ENCODE results near the gene COL4A1.

The COL4A1 gene

DNA sequence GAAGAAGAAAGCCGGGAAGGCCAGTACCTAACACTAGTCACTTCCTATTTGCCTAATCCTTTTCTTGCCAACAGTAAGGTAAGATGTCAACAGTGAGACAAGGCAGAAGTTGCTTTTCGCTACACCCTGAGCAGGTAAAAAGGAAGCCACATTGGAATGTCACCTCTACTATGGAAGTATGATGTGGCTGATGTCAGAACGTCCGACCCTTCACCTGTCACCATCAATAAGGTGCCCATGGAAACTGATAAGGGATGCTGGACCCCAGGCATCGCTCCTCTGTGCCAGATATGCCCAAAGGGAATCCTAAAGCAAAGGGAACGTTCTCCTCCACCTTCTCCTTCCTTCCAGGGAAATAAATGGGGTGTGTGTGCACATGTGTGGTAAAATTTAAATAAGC lies 34.3 kb downstream of the COL4A1 start:
- no peak for DNase-seq

DNA sequence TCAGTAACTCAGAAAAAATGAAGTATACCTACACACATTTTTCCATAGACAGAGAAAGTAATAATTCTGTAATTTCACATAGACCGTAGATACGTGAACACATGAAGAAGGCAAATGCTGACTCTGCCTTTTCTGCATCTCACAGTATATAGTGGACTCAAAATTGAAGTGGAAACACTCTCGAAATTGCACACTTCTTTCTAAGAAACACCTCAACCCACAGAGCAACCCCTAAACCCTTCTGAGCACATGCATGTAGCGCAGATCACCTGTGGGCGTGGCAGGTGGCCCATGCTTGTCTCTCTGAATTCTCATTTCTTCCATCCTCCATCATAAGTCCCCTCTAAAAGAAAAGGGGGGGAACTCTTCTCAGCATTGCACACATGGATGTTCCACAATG lies 34.7 kb downstream of the COL4A1 start:
- DNase-seq = no peak

DNA sequence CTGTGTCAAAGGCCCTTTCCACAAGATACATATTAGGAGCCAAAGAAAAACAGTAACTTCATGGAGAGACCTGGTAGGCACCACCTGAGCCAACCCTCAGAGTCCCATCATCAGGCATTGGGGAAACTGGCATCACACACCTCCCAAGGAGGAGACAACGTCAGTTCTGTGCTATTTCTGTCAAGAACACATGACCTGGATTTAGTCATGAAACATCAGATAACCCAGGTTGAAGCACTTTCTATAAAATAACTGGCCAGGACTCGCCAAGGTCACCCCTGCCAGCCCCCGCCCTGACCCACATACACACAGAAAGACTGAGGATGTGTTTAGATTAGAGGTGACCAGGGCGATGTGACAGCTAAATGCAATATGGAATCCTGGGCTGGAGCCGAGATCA lies 35.6 kb downstream of the COL4A1 start:
- no peak for DNase-seq

DNA sequence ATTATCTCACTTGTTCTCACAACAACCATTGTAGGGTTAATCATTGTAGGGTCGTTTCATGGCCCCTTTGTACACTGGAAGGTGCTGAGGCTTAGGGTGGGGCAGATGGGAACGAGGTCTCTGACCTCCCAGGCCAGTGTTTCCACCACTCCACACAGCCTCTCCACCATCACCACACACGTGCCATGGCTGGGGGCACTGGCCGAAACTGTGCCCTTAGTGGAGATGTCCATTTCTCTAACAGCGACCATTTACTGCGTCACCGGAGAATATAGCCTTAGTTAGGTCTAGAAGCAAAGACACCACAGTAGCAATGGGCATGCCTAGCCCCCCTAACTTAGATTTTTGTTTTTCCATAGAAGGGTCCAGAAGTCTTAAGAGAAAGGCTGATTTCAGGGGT lies 36.5 kb downstream of the COL4A1 start:
- no peak for DNase-seq

DNA sequence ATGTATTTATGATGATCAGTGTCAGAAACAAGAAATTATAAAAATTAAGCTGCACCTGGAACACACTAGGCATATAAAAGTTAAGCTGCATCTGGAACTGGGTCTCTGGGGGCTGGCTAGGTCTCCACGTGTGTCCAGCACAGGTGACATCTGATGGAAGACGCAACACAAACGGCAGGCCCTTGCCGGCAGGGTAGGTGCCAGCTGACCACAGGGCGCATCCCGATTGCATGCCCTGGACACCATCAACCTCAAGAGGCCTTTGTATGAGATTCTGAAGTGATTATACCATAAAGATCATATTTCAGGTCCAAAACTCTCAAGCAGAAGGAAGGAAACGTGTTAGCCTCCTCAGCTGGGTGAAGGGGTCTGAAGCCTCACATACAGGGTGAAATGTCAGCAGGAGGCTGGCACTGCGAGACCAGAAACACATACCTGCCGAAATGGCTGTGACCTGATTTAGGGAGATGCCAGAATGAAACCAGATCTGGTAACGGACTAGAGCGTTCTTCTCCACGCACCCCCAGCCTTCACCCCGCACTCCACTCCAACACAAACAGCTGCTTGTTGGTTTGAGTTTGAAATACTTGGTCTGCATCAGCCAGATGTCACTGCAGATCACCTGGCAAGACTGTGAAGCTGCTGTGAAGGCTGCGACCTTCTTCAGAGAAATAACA lies 37.3 kb downstream of the COL4A1 start:
- DNase-seq = no peak

DNA sequence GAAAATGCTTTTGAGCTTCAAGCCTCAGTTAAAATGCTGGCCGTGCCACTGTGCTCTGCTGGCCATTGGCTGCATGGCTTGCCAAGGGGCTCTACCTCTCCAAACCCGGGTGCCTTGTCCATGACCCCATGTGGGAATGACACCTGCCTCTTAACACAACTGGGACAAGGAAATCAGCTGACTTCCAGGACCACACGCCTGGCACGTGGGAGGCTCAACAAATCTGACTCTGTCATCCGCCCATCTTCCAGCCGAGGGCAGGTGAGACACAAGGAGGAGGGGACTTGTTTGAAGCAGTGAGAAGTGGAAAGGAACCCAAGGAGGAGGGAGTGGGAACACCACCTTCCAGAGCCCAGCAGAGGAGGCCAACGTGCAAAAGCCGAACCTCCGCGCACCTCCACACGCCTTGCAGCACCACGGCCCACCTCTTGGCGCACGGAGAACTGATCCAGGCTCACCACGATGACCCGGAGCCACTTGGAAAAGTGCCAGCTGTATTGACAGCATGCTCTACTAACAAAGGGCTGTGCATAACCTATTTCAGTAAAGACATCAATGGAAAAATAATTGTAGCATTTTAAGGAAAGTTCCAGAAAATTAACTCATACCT lies 38.3 kb downstream of the COL4A1 start:
- DNase-seq = no peak

DNA sequence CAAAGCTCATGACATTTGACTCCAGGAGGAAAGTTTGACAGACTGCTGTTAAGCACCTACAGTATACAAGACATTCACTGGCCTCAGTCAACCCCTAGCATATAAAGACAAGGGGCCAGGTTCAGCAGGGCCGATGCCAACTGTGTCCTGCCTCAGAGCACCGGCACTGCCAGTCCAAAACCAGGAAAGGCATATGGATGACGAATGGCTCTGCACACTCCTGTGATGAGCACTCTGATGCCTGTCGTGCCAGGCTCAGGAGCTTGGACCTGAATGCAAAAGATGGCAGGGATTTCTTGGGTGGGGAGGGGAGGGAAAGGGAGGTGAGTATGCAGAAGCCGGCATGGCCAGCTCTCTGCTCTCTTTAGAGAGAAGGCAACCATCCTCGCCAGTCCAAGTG lies 38.9 kb downstream of the COL4A1 start:
- DNase-seq = no peak

DNA sequence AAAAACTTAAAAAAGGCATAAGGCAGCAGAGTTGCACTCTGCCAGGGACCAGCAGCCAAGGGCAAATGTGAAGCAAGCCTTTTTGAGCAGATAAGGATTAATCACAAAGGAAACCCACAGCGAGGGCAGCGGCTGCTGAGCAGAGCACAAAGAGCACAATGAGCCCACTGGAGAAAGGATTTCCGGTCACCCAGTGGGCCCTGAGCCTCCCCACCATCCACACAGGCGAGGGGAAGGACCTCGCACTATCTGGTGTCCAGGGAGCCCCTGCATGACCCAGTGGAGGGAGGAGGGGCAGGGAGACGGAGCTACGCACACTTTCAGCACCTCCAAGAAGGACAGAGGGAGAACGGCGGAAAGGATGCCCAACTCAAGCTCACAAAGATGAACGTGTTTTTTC lies 40.0 kb downstream of the COL4A1 start:
- DNase-seq = no peak

DNA sequence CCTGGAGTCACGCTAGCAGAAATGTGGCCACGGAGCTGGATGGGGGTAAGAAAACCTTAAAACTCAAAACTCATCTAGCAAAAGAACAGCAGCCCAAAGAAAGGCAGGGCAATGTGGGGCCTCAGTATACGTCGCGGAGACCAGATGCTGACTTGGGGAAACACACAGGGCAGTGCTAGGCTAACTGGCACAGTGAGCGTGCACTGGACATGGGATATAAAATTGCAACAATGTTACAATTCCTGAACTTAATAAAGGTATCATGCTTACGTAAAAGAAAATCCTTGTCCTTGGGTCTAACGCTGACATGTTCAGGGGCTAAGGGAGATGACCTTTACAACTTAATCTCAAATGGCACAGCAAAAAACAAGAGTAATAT lies 40.5 kb downstream of the COL4A1 start:
- no peak for DNase-seq

DNA sequence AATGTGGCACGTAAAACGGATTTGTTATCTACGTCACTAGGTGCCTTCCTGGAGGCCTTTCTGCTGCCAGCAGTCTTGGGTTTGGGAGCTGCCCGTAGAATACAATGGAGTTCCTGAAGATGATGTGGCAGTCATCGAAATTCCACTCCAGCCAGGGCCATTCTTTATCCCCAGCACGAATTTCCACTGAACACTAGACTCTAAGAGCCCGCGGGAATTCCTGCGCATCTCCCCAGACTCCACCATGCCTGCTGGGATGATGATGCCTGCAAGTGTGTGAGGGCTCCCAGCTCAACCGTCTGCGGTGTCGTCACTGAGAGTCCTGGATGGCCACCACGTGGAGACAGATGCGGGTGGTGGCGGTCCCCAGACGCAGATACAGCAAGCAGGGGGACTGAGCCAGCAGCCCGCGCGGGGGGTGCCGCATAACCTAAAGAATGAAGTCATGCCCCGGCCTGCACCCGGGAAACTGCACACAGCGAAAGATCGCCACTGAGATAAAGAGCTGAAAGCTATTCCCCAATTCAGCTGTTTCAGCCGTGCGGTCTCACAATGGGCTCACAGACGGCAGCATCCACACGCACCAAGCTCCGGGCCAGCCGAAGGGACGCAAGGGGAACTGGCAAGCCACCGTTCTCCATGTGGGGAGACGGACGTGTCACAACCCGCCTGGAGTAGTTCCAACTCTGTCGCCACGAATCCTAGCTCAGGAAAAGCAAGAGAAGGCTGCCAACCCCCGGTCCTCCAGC lies 41.1 kb downstream of the COL4A1 start:
- no peak for DNase-seq

DNA sequence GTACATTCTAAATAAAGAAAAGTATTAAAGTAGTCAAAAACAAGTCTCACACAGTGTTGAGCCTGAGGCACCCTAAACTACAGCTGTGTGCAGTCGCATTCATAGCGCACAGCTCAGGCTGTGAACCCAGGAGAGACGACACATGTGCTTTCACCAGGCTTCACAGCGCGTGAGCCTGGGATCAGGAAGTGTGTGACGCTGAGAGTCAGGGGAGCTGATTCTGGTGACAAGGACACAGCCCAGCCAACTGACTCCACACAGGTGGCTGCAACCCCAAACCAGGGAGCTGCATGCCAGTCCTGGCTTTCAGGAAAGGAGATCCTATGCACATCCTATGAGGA lies 41.6 kb downstream of the COL4A1 start:
- no peak for DNase-seq

DNA sequence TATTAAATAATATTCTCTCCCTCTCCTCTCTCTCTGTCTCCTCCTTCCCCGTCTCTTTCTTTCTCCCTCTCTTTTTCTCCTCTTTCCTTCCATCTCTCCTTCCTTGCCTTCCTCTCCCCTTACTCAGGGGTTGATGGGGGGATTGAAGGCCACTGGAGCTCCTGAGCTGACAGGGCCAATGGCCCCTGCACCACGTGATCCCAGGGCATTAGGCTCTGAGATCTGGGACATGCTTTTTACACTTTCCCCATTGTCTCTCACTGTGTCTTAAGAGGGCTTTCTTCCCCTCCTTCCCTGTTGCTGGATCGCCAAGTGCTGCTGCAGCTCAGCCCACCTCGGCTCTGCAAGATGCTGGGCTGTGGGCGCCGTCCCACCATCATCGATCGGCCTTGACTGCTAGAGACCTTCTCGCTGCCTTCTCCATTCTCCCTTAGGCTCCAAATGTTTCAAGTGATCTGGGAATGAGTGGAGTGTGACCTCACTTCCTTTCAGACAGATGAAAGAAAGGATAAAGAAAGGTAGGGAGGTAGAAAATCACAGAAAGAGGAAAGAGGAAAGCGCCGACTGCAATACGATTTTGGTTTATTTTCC lies 42.2 kb downstream of the COL4A1 start:
- no peak for DNase-seq

DNA sequence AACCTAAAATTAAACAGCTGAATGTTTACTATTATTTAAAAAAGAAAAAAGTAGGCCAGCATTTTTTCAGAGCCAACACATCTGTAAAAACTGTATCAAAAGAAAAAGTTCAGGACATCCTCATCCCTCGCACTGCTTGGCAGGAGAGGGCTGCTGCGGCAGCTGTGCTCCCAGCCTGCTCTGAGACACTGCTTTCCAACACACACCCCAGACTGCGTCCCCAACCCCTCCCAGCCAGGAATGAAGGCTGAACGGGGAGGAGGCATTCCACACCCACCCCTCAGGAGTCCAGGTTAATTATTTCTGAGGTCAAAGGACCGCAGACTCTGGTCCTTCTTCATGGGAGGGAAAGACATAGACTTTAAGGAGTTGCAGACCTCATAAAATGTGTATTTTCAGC lies 43.1 kb downstream of the COL4A1 start:
- DNase-seq = no peak

DNA sequence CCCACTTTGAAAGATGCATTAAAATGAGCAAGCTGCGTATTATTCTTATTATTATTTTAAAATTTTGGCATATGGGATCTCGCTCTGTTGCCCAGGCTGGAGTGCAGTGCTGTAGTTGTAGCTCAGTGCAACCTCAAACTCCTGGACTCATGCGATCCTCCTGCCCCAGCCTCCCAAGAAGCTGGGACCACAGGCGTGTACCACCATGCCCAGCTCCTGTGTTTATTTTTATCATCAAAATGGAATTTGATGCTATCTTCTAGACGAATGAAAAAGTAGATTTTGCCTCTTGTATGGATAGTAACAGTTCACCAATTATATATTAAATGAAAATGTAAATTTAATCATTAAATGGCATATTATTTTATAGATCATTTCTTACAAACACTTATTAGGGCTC lies 43.6 kb downstream of the COL4A1 start:
- DNase-seq = no peak

DNA sequence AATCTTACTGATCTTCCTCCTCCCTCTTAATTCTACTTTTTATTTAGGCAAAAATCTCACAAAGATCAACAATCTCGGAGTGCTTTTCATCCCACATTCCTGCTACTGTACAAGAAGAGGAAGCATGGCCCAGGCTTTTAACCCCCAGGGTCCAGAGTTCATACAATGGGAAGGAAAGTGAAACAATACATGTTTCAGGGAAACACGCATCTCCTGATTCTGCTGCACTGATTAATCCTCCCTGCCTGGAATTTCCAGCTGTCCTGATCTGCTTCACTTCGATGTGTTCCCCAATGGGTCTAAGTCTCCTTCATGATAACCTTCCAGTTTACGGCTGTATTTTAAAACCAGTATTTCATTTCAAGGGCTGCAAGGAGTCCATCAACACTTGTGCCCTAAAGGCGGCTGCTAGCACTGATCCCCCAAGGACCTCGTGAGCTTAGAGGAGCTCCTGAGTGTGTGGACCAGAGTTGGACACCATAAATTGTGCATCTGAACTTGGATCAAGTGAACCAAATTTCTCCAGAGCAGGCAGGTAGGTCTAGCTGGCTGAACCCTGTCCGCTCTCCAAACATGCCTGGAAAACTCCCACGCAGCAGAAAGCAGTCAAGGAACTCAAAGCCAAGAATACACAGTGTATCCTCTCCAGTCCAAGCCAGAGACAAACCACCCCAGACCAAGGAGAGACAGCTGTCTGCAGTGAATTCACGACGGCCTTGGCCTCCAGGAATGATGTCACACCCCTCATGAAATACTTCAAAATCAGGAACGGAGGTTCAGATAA lies 44.3 kb downstream of the COL4A1 start:
- DNase-seq = no peak

DNA sequence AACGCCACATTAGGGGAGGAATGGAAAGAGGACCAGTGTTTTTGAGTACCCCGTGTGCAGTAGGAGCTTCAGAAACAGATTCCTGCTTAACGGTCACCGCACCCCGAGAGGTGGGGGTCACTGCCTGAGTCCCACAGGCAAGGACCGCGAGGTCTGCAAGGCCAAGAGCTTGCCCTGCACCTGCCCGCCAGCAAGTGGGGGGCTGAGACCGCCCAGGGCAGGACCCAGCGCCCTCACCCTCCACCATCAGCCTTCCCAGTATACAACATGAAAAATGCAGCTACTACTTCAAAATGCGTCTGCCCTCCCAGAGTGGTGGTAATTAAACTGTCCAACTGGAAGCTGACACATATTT lies 44.9 kb downstream of the COL4A1 start:
- DNase-seq = no peak

DNA sequence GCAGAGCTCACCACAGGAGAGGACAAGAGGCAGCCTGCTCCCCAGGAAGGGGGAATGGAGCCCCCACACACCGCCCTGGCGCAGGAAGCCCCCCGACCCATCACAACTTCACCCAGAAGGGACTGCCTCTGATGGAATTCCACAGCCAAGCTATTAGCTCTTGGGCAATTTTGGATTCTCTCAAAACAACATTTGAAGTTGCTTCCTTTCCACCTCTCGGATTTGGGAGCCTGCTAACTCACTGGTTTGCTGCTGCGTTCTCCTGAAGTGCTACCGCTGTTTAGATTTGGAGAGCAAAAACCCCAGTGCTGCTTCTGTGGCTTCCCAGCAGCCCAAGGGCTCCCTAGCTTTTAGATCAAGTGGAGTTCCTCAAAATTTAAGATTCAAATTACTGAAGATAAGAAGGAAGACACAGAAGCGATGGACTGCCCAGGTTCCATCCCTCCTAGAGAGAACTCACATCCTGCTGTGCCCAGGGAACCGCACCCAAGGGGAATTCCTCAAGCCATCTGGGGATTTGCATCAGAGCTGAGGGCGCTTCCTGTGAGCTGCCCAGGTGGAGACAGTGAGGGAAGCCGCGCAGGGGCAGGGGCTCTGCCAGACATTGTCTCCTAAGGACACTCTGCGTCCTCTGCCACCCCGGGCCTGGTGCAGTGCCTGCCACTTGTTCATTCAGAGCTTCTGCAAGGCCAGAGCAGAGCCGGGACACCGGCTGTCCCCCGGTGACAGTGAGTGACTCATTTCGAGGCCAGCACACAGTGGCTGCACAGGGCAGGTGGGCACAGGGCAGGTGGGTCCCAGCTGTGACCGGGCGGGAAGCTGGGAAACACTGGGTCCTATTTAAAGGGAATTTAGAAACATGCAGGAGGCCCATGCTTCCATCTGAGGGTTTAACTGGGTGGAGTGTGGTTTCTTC lies 45.5 kb downstream of the COL4A1 start:
- no peak for DNase-seq

DNA sequence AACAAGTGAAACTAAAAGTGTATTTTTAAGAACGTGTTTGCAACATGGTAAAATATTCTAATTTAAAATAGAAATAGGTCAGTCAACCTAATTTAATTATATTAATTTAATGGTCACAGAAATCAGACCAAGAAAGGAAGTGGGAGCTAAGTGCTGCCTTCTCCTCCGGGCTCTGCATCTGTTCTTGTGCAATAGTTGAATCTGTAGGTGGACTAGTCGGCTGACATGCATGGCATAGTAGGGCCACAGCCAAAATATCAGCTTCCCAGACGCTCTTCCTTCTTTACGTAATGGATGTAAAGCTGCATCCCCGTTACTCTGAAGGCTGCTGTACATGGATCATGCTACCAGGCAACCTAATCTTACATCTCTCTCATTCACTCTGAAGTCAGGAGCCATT lies 47.3 kb downstream of the COL4A1 start:
- no peak for DNase-seq

DNA sequence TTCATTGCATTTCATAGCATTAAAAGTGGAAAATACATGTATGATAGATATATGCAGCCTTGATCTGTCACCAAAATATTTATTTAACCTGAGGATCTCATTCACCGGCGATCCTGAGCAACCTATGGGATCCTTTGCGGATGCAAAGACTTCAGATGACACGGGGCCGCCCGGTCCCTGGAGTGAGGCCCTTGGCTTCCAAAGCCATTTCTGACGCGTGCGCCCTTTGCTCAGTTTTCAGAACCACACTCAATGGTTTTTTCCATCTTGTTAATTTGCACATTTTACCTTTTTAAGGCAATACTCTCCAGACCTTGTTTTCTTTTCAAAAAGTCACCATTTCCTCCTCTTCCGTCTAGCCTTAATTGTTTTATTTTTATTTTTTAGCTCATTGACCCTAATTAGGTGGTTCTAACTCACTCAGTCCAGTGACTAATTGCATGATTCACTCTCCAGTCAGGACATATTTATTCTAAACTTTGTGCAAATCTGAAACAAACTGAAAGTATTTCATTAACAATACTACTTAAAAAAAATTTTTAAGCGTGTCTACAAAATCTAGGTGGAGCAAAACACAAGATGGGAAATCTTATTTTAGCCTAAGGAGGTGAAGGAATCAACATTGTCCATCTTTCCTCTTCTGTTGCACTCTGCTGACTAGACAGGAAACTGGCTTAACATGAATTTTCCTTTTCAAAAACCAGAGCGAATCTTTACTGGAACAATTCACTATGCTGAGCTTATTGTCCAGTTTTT lies 47.9 kb downstream of the COL4A1 start:
- DNase-seq = no peak

DNA sequence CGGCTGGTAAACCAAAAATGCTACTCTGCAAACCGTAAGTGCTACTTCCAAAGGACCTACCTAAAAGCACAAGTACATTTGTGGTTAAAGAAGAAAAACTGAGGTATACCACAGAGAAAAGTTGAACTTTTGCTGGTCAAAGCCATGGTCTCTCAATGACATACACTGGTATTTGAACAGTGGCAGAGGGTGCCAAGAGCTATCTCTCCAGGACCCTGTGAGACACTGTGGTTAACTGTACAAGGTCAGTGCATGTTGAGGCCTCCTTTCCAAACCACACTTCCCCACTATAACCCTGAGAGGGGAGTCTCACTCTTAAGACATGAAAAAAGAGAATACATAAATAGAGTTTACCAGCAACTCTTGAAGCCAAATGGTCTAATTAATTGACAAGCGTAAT lies 49.5 kb downstream of the COL4A1 start:
- DNase-seq = no peak

DNA sequence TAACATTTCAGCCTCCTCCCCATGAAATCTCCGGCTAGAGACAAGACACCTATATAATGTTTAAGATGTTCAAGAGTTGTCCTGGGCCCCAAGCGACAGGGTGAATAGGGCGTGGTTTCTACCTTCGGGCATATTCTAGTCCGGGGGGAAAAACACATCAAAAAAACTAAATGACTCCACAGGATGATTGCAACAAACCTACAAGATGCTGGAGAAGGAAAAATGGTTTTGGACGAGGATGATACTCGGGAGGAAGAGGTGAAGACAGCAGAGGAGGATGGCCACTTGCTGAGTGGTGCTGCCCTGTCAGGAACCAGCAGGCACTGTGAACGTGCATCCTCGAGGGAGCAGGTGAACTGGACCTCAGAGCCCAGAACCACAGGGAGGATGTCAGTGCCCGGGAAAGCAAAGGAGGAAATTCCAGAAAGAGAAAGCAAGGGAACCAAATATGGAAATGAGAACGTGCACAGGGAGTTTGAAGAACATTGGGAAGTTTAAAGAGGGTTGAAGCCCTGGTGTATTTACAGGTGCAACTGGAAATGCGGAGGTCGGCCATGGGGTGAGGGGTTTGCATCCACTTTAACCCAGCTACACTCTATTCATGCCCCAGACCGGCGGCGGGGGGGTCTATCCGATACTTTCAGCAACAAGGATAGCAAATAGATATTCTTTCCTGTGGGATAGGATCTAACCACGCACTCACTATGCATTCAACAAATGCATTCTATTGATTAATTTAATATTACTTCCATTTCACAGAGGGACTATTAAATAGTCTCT lies 50.6 kb downstream of the COL4A1 start:
- no peak for DNase-seq

Measured in KG1 (cell line).